GM12873 (cell line): ENCODE measurements around the gene SMURF1.

ENCODE experiments used
- CTCF ChIP-seq: IDR thresholded peaks from 2 replicates; pipeline ENCODE4 v1.5.1; 2012; ENCODE audit warnings: low read depth, mild to moderate bottlenecking, moderate library complexity, low read length, control low read depth; ENCODE audit not compliant: insufficient read depth; ENCODE audit errors: missing control alignments

SMURF1 gene

GRCh38 chr7:99061001-99061776 is 82.7 kb downstream of the SMURF1 start:
- no peak for TF ChIP-seq CTCF

GRCh38 chr7:99054781-99055180 is 89.1 kb downstream of the SMURF1 start:
- no peak for TF ChIP-seq CTCF

- no peak for TF ChIP-seq CTCF
Observed at GRCh38 chr7:99050971-99051370, 92.9 kb downstream of the SMURF1 start.

- TF ChIP-seq CTCF, result no peak
Observed at GRCh38 chr7:99047526-99048077, 96.3 kb downstream of the SMURF1 start.

GRCh38 chr7:99046722-99047121 is 97.2 kb downstream of the SMURF1 start:
- TF ChIP-seq CTCF, result no peak

- TF ChIP-seq CTCF, result no peak
Observed at GRCh38 chr7:99042957-99043356, 101.0 kb downstream of the SMURF1 start.

GRCh38 chr7:99041526-99041925 is 102.4 kb downstream of the SMURF1 start:
- TF ChIP-seq CTCF, result no peak
